GM18526 (cell line): ENCODE measurements around the gene CRYBG2.
"Not testable (repeated sequence)": the region's sequence is repeated elsewhere in the genome, so short reads cannot be mapped to it uniquely, and the experiment has no call there.

Experiments
- POLR2A ChIP-seq: IDR thresholded peaks from 3 replicates; pipeline ENCODE4 v1.6.1; 2011; ENCODE audit not compliant: insufficient read length; ENCODE audit errors: extremely low read depth

CRYBG2 gene

DNA sequence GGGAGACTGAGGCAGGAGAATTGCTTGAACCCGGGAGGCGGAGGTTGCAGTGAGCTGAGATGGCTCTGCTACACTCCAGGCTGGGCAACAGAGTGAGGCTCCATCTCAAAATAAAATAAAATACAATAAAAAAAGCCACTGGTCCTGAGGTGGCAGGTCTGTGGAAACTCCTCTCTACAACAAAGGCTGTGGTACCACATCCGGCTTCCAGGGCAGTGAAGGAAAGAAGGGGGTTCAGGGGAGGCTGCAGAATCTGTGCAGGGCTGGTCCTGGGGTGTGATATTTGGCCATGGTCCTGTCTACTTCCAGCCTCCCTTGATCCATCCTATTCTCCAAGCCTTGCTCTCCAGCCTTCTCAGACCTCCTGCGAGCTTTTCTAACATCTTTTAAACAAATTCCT lies 19.4 kb upstream of the CRYBG2 start:
- TF ChIP-seq POLR2A, result no peak

DNA sequence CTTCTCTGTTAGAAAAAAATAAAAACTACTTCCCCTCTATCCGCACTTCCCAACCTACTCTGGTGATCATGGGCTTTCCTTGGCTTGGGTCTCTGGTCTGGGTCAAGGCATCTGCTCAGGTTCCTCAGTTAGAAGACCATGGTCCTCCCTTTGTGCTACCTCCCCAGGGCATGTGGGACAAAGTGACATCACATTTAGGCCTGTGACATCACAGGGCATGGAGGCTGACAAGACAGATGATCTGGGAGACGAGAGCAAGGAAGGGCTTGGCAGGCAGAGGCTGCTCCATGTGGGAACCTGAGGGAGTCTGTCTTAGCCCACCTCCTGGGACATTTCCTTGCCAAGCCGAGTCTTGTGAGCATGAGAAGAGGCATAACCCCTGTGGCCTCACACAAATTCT lies 18.7 kb upstream of the CRYBG2 start, which contains the start of gene ZNF683:
Gene ZNF683 (minus strand): TSS at position 140 of the 400 bp plus-strand sequence. CDS start 4,179 bp downstream, outside the sequence.
- not testable (repeated sequence) for TF ChIP-seq POLR2A

DNA sequence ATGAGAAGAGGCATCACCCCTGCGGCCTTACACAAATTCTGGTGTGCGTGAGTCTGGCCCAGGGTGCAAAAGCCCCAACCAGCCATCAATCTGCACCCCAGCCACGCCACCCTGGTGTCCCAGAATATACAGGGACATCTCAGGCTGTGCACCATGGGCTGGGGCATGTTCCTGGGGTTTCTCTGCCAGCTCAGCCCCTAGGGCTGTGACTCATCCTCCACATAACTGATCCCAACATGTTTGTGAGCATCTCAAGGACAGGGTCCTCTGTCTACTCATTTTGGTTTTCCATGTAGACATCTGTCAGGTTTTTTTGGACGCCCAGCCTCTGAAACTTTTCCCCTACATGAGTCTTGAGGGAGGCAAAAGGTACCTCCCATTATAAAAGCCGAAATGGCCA lies 18.1 kb upstream of the CRYBG2 start:
- no peak for TF ChIP-seq POLR2A

DNA sequence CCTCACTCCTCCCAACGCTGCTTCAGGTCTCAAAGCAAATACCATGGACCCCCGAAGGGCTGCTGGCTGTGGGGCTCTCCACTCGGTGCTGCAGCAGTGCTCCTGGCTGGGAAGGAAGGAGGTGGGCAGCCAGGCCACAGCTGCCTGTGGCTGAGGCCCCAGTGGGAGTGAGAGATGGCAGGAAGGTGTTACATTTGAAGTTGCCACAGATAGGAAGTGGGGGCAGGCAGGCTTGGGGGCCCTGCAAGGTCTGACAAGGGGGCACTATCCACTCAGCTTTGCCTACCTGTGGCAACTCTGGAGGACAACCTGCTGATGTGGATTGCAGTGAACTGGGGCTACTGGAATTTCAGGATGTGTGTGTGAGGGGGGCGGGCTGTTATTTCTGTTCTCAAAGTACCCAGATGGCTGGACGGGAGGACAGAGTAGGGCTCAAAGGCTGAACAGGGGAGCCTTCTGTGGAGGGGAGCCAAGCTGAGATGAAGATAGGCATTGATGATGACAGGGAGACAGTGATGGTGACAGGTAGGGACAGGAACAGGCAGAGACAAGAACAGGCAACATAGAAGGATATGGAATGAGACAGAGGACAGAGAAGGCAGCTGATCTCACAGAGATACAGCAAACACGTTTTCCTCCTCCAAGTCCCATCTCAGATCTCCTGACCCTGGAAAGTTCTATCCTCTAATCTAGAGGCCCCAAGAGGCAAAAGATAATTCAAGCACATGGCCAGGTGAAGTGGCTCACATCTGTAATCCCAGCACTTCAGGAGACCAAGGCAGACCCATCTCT lies 16.9 kb upstream of the CRYBG2 start:
- TF ChIP-seq POLR2A, result no peak

DNA sequence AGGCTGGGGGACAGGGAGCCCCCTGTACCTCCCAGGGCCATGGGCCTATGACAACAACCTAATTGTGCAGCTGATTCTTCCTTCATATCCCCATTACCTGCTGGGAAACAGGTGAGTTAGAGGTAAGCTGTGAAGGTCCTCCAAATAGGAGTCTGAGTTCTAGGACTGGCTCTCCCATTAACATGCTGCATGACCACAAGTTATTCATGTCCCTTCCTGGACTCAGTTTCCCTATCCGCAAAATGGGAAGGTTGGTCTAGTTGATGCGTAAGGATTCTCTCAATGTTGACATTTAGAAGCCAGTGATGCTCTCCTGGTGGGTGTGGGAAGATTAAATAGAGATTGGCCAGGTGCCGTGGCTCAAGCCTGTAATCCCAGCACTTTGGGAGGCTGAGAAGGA lies 14.6 kb upstream of the CRYBG2 start:
- TF ChIP-seq POLR2A, result no peak

DNA sequence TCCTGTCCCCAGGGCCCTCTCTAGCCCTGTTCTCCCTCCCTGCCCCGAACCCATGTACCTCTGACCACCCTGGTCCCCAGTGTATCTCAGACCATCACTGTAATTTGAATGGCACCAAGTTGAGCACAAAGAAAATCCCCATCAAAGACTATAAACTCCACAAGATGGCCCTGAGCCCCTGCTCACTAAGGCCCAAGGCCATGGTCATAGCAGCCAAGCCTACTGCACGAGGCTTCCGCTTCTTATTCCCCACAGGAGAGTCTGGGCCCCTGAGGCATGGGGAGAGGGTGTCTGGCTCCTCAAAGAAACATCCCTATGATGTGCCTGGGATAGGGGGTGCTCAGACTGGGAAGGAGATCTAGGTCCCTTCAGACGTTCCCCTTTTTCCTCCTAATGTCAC lies 14.1 kb upstream of the CRYBG2 start:
- no peak for TF ChIP-seq POLR2A

DNA sequence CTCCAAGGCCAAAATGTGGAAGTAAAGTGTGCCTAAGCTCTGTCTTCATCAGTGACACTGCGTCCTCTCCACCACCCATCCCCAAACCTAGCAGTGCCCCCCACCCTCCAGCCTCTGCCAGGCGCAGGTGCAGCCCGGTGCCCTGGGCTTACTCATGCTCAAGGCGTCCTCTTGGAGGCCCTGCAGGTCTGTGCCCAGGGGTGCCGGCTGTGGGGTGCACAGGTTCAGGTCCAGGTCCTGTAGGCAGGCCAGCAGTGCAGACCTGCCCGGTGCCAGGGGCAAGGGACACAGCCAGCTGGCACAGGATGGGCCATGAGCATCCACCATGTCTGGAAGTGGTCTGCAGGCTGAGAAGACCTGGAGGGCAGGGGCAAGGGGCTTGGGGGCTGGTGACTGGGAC lies 13.5 kb upstream of the CRYBG2 start:
- no peak for TF ChIP-seq POLR2A

DNA sequence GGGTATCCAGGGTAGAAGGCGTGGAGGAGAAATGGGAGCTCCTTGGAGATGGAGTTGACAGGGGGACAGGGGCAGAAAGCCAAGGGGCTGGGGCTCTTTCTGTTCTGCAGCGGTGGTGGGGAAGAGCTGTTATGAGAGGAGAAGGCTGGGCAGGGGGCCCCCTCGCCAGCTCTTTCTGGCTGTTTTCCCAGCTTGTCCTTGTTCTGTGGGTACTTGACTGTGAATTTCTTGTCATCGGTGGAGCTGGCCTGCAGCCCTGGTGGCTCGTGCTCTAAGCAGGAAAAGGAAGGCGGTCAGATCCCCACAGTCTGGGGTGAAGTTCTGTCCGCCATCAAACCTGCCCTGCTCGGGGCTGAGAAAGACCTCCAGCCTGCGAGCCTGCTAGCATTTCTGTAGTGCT lies 11.0 kb upstream of the CRYBG2 start:
- TF ChIP-seq POLR2A, result no peak

DNA sequence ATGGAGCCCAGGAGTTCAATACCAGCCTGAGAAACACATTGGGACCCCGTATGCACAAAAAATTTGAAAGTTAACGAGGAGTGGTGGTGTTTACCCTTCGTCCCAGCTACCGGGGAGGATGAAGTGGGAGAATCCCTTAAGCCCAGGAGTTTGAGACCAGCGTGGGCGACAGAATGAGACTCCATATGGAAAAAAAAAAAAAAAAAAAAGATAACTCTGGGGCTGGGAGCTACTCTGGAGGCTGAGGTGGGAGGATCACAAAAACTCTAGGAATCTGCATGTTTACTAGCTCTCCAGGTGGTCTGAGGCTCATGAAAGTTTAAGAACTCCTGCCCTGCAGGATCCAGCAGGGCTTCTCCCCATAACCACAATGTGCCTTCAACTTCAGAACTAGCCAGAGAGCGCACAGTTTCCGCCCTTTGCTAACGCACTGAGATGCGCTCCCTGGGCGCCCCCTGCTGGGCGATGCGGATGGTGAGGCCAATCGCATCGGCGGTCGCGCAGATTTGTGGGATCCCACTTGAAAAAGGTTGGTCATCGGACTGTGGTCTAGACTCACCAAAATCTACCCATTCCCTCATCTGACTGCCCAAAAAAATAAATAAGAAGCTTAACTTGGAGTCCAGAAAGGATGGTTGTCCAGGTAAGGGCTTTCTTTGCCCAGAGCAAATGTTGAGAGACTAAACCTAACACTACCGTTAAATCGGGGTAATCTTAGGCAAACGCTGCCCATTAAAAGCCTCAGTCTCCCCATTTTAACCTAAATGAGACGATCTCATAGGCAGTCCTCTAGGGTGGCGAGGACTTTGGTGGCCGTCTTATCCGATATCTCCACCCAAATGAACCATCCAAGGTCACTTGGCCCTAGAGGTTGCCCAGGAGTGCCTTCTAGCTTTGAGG lies 9.9 kb upstream of the CRYBG2 start:
- TF ChIP-seq POLR2A, result no peak

DNA sequence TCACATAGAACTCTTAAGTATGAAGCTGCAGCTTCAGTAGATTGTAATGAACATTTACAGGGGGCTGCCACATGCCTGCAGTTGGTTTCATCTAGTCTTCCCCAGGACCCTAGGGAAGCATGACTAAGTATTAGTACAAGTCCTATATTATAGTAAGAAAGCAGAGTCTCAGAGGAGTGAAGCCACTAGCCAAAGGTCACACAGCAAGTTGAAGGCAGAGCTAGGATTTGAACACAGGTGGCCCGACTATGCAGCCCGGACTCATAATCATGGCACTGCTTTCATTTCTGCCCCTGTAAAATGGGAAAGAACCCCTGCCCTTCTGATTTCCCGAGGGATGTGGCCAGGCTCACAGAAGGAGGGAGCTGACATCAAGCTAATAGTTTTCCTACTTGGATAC lies 8.4 kb upstream of the CRYBG2 start:
- TF ChIP-seq POLR2A, result no peak

DNA sequence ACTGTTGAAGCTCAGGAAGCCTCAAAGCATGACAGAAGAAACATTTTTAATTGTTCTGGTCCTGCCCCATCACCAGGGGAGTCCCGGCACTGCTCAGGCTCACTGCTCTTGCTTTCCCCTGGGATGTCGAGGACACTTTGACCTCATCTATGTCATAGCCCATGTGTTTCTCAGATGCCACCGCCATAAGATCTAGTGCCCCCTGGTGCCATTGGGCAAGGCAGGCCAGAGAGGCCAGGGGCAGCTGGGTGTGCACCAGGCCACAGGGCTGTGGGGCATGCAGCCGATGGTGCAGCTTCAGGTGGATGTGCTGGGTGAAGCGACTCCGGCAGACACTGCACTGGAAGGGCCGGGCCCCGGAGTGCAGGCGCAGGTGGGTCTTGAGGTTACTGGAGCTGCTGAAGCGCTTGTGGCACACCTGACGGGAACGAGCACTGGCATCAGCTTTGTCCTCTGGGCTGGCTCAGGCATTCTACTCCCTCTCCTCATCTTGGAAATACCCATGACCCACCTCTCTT lies 7.7 kb upstream of the CRYBG2 start:
- no peak for TF ChIP-seq POLR2A

DNA sequence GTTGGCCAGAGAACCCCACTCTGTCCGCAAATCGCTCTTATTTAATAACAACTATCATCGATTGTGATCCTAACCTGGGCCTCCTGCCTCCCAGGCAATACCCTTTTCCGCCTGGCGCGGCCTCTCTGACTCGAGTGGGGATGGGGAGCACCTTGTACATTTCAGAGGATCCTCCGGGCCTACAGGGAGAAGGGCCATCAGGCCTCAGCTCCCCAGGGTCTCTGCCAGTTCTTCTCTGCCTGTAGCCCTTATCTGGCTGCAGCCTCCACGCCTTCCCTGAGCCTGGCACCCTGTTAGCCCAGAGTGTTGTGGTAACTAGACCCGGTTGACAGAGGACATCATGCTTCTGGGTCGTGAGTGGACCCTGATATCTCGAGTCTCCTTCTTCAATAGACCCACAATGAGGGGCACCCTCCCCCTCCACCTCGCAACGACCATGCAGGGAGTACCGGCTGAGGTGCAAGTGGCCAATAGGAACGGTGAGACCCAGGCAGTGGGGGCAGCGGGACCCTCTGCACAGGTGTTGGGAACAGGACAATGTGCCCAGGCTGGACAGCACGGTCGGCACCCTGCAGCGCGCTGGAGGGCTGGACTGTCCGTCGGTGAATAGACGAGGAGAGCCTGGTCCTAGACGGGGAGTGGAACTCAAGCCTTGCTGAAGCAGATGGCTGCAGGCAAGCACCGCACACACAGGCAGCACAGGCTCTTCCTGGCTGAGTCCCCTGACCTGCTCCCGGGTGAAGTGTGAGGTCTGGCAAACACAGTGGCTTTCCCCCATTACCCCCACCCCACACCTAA lies 7.1 kb upstream of the CRYBG2 start:
- TF ChIP-seq POLR2A, result no peak

DNA sequence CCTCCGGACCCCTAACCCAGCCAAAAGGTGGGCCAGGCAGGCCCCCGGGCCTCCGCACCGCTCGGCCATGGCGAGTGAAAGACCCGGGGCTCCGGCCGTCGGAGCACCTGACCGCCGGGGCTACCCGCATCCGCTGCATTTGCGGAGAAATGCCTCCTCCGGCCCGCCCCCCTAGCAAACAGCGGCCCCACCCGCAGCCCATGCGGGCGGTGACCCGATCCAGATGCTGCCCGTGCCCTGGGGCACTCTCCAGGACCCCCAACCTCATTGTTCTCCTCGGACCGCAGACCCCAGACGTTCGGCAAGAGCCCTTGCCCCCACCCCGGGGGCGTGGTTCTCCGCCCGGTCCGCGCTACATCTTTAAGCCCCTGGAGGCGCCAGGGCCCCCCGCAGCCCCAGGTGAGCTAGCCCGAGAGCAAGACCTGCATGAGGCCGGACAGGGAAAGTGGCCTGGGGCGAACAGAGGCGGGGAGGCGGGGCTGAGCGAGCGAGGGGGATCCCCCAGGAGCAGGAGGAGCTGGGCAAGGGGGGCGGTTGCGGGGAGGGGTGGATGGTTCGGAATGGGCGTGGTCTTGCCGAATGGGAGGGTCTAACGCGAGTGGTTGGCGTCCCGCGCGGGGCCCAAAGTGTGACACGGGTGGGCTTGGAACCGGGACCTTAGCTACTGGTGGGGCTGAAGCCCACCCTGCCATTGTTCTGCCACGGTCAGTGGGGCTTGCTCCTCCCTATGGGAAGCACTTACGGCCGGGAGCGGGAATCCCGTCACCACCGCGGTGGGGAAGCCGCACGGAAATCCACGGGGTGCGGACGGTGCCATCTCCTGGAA lies 6.3 kb upstream of the CRYBG2 start:
- TF ChIP-seq POLR2A, result no peak
